K562 treated with DMSO at 1 percent for 4 hours (cell line): ENCODE results near the gene SPHK1. TPM values are rescaled to one million over a fixed set of nuclear protein-coding genes. Genes with fewer than 3 reads are reported as not detected.

Experiments used
- total RNA-seq: library from RNA; unstranded; fragments of 300-600 nt; gene quantifications from 2 replicates; pipeline ENCODE4 v1.2.3, GENCODE V29; 2022; ENCODE audit not compliant: insufficient read depth

Gene SPHK1
- 25.4 and 29.2 TPM in 2 replicates for total RNA-seq

GRCh38 chr17:76384222-76384986 lies at the start of gene SPHK1:
TSS of gene SPHK1 (plus strand) at chr17:76384609. CDS start at chr17:76385645, 1,036 bp downstream.

GRCh38 chr17:76353599-76354316 lies 30.7 kb upstream of the SPHK1 start, which contains the start of gene PRPSAP1:
TSS of gene PRPSAP1 (minus strand) at chr17:76353916. CDS start at chr17:76353703, 213 bp downstream.

Other genes starting within 250 kb of the SPHK1 start
- 0.82 TPM in 1 of 2 replicates, not detected in the other for gene FOXJ1, start 243.4 kb upstream of the SPHK1 start, total RNA-seq
- 30.3 and 31.6 TPM in 2 replicates for gene RNF157, start 144.1 kb upstream of the SPHK1 start, total RNA-seq
- 169 and 172 TPM in 2 replicates for gene UBALD2, start 119.3 kb upstream of the SPHK1 start, total RNA-seq
- 7.0 and 7.9 TPM in 2 replicates for gene QRICH2, start 76.3 kb upstream of the SPHK1 start, total RNA-seq
- gene PRPSAP1, start 30.7 kb upstream of the SPHK1 start, total RNA-seq, result 24.6 and 36.0 TPM in 2 replicates
- gene UBE2O, start 68.5 kb downstream of the SPHK1 start, total RNA-seq, result 33.7 and 36.1 TPM in 2 replicates
- not detected in 2 replicates for gene AANAT, start 83.0 kb downstream of the SPHK1 start, total RNA-seq
- gene RHBDF2, start 116.8 kb downstream of the SPHK1 start, total RNA-seq, result 0.62 and 0.84 TPM in 2 replicates
- gene CYGB, start 153.1 kb downstream of the SPHK1 start, total RNA-seq, result not detected in 2 replicates
- not detected in 2 replicates for gene PRCD, start 155.4 kb downstream of the SPHK1 start, total RNA-seq
- gene ST6GALNAC2, start 201.3 kb downstream of the SPHK1 start, total RNA-seq, result not detected in 2 replicates